Mesodermal cell (in vitro differentiated cells): Measurements from ENCODE around the gene PDE8A.
"Not testable (repeated sequence)": the region's sequence is repeated elsewhere in the genome, so short reads cannot be mapped to it uniquely, and the experiment has no call there.

Experiments
- H3K27ac ChIP-seq: 2 replicates; pipeline ENCODE4 v1.7.0; 2013; ENCODE audit warnings: mild to moderate bottlenecking, low read depth, low read length, moderate library complexity; ENCODE audit not compliant: severe bottlenecking
- H3K36me3 ChIP-seq: 2 replicates; pipeline ENCODE4 v1.7.1; 2013; ENCODE audit warnings: mild to moderate bottlenecking, low read length, moderate library complexity; ENCODE audit not compliant: control insufficient read depth, insufficient read depth
- H3K4me1 ChIP-seq: one replicate; pipeline ENCODE4 v1.7.1; 2013; ENCODE audit warnings: mild to moderate bottlenecking, low read length; ENCODE audit not compliant: insufficient read depth, control insufficient read depth, poor library complexity, severe bottlenecking
- H3K4me3 ChIP-seq: 2 replicates; pipeline ENCODE4 v1.7.0; 2013; ENCODE audit warnings: low read length, control low read depth, mild to moderate bottlenecking; ENCODE audit not compliant: insufficient read depth, poor library complexity, severe bottlenecking; ENCODE audit errors: extremely low read depth
- H3K9me3 ChIP-seq: 2 replicates; pipeline ENCODE4 v1.7.1; 2013; ENCODE audit warnings: mild to moderate bottlenecking, low read length, moderate library complexity; ENCODE audit not compliant: control insufficient read depth
- WGBS, 2 experiments: methylation state at CpG; one replicate each; pipeline ENCODE4 v1.1.5; 2013; ENCODE audit warnings: missing lambda C conversion rate in 2 of 2; ENCODE audit not compliant: insufficient coverage in 2 of 2; 5-methylcytosine and 5-hydroxymethylcytosine counted together

The PDE8A gene

DNA sequence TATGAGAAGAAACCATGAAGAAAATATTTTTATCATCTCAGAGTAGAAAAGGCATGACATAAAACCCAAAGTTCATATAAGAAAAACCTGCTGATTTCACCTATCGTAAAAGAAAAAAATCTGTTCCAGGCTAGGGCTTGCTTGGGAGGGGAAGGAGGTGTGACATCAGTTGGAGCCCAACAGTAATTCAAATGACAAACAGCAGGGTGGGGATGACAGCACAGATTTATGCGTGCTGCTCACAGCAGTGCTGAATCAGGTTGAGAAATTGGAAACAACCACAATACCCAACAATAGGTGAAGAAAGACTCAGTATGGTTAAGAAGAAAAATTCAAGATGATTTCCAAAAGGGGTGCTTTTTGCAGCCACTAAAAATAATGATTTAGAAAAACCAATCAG, 172.4 kb downstream of the PDE8A start:
- no peaks in the 10 kb centered on the region for H3K36me3 ChIP-seq
- no peak overlapping the region for H3K27ac ChIP-seq
- H3K4me3 ChIP-seq = no peak overlapping the region
- H3K9me3 ChIP-seq = no peaks in the 10 kb centered on the region
- no peaks in the 10 kb centered on the region for H3K4me1 ChIP-seq
- WGBS, 2 experiments = 20 to 25% methylated on average over 1 to 2 of the region's 2 CpGs

- Histone ChIP-seq H3K36me3 (no peaks in the 10 kb centered on the region), H3K9me3 (no peaks in the 10 kb centered on the region), H3K4me3 (no peak overlapping the region), H3K4me1 (no peaks in the 10 kb centered on the region), H3K27ac (no peak overlapping the region)
- 77 to 87% methylated on average over 4 to 6 of the region's 9 CpGs for WGBS, 2 experiments
These were observed 173.7 kb downstream of the PDE8A start for GRCh38 chr15:85155360-85155759.

GRCh38 chr15:85155857-85156256, 174.2 kb downstream of the PDE8A start:
- no peaks in the 10 kb centered on the region for H3K36me3 ChIP-seq
- 100% methylated on average over 1 of the region's 1 CpG; no CpG with 5 or more reads in 1 of the 2 experiments for WGBS, 2 experiments
- no peaks in the 10 kb centered on the region for H3K9me3 ChIP-seq
- H3K4me3 ChIP-seq = no peak overlapping the region
- H3K27ac ChIP-seq = no peak overlapping the region
- H3K4me1 ChIP-seq = no peaks in the 10 kb centered on the region

DNA sequence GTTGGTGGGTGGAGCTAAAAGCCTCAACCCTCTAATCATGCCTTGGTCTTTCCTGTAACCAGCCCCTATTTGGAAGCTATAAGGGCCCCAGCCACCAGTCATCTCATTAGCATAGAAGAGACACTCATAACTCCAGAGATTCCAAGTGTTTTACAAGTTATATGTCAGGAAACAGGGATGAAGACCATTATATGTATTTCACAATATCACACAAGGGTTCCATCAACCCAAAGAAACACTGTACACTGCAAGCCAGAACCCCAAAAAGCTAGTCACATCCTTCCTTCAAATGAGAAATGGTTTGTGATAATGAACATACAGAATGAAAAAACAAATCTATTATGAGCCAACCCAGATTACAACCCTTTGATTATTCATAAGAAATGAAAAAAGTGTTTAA, 175.7 kb downstream of the PDE8A start:
- no peak overlapping the region for H3K4me3 ChIP-seq
- H3K27ac ChIP-seq = no peak overlapping the region
- no peaks in the 10 kb centered on the region for H3K36me3 ChIP-seq
- no peaks in the 10 kb centered on the region for H3K4me1 ChIP-seq
- no peaks in the 10 kb centered on the region for H3K9me3 ChIP-seq

- Histone ChIP-seq H3K9me3 (peaks cover 3% of the 10 kb centered on the region), H3K27ac (no peak overlapping the region), H3K36me3 (no peaks in the 10 kb centered on the region), H3K4me3 (no peak overlapping the region), H3K4me1 (no peaks in the 10 kb centered on the region)
- 75% methylated on average over 1 of the region's 1 CpG; no CpG with 5 or more reads in 1 of the 2 experiments for WGBS, 2 experiments
These were observed 180.6 kb downstream of the PDE8A start for GRCh38 chr15:85162237-85162636.

DNA sequence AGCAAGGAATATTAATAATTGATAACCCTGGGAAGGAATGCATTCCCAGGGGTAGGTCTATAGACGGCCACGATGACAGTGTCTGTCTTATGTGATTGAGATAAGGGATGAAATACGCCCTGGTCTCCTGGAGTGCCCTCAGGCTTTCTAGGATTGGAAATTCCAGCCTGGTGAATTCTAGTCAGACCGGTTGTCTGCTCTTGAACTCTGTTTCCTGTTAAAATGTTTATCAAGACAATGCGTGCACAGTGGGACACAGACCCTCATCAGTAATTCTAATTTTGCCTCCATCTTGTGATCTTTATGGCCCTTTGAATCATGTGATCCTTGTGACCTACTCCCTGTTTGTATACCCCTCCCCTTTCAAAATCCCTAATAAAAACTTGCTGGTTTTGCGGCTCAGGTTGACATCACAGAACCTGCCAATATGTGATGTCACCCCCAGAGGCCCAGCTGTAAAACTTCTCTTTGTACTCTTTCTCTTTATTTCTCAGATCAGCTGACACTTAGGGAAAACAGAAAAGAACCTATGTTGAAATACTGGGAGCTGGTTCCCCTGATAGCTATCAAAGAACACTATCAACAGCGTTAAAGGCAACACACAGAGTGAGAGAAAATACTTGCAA, 183.3 kb downstream of the PDE8A start:
- 85 to 86% methylated on average over 6 of the region's 7 CpGs for WGBS, 2 experiments
- Histone ChIP-seq H3K9me3 (peaks cover 3% of the 10 kb centered on the region), H3K4me3 (no peak overlapping the region), H3K27ac (no peak overlapping the region), H3K4me1 (no peaks in the 10 kb centered on the region), H3K36me3 (no peaks in the 10 kb centered on the region)

DNA sequence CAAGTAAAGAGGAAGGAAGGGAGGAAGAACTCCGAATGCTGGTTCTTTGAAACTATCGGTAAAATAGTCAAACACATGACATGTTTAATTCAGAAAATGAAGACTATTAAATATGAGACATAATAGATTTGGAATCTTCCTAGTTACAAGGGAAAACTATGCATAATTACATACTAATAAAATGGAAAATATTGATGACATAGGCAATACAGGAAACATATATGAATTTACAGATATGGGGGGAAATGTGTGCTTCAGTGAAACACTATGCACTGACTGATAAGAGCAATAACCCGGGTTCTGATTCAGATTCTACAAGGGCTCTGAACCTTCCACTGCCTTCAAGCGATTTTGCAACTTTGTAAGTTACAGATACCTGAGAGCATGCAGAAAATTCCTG, 185.9 kb downstream of the PDE8A start:
- WGBS, 2 experiments = 83 to 92% methylated on average over 2 of the region's 4 CpGs
- Histone ChIP-seq H3K4me3 (no peak overlapping the region), H3K27ac (no peak overlapping the region), H3K36me3 (no peaks in the 10 kb centered on the region), H3K9me3 (peaks cover 22% of the 10 kb centered on the region), H3K4me1 (no peaks in the 10 kb centered on the region)

DNA sequence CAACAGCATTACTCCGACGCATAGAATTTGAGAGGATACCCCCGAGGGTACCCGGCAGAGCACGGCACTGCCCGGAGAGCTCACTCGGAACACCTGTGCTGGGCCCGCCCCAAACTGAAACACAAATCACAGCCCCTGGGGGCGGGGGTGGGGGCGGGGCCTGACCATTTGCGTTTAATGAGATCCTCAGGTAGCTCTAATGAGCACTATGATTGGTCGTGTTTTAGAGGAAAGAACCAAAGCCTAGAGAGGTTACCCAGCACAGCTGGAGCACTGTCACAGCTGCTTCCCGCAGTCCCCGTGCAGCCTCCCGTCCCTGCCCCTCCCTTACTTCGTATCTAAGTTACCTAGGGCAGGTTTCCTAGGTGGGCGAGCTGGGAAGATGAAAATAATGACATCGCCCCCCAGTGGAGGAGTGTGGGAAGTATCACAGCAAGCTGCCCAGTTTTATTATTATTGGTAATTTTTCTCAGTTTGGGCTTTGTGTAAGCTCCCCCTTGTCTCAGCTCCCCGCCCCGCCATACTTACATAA, 187.1 kb downstream of the PDE8A start:
- Histone ChIP-seq H3K9me3 (peaks cover 27% of the 10 kb centered on the region), H3K4me3 (no peak overlapping the region), H3K4me1 (no peaks in the 10 kb centered on the region), H3K27ac (no peak overlapping the region), H3K36me3 (no peaks in the 10 kb centered on the region)
- WGBS, 2 experiments = 30 to 43% methylated on average over 12 of the region's 20 CpGs

DNA sequence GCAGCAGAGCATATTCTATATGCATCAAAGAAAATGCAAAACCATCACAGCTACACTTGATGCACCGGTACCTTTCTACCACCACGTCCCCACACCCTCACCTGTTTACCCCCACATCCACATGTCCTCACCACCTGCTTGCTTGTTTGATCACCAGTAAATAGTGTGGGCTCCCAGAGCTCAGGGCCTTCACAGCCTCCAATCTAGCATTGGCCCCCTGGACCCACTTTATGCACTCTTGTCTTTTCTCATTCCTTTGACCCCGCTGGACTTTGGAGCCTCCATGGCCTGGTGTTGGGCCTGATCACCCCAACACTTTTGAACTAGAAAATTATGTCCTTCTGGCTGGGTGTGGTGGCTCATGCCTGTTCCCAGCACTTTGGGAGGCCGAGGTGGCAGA, 190.1 kb downstream of the PDE8A start:
- Histone ChIP-seq H3K4me1 (no peaks in the 10 kb centered on the region), H3K9me3 (peaks cover 24% of the 10 kb centered on the region), H3K36me3 (no peaks in the 10 kb centered on the region), H3K27ac (no peak overlapping the region), H3K4me3 (no peak overlapping the region)
- 65 to 79% methylated on average over 2 to 3 of the region's 4 CpGs for WGBS, 2 experiments

DNA sequence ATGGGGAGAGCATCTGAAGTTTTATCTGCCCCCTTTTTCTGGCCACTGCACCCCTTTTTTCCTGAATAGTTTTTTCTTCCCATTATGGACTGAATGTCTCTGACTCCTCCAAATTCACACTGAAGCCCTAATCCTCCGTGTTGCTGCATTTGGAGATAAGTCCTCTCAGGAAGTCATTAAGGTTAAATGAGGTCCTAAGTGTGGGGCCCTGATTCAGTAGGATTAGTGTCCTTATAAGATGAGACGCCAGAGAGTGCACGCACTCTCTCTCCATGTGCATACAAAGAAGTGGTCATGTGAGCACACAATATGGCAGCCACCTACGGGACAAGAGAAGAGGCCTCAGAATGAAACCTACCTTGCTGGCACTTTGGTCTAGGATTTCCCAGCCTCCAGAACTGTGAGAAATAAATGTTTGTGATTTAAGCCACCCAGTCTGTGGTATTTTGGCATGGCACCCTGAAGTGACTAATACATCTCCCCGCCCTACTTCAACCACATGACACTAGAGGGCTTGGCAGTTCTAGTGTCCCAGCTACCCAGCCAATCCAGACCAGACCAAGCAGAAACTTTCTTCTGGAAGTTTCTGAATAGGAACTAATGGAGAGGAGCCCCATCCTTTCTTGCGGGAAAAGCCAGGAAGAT, 191.3 kb downstream of the PDE8A start:
- H3K9me3 ChIP-seq = peaks cover 24% of the 10 kb centered on the region
- H3K4me3 ChIP-seq = no peak overlapping the region
- H3K4me1 ChIP-seq = no peaks in the 10 kb centered on the region
- H3K36me3 ChIP-seq = no peaks in the 10 kb centered on the region
- 61 to 89% methylated on average over 3 of the region's 6 CpGs for WGBS, 2 experiments
- no peak overlapping the region for H3K27ac ChIP-seq

- H3K4me1 ChIP-seq, H3K4me3 ChIP-seq, H3K36me3 ChIP-seq, H3K27ac ChIP-seq: not testable (repeated sequence)
- WGBS, 2 experiments = 43 to 90% methylated on average over 2 to 3 of the region's 5 CpGs
- peaks cover 24% of the 10 kb centered on the region for H3K9me3 ChIP-seq
These were observed 192.0 kb downstream of the PDE8A start for GRCh38 chr15:85173630-85174029.
